HepG2 (cell line): ENCODE data around the gene CNTN4. TPM values are rescaled to one million over a fixed set of nuclear protein-coding genes. Genes with fewer than 3 reads are reported as not detected.

Experiments
- ATAC-seq: fragments of 200-7000 bp; cut with Tn5 transposase; 3 replicates; pipeline ENCODE4 v1.9.1; 2020; ENCODE audit warnings: mild to moderate bottlenecking, moderate library complexity
- BruUV-seq: library from RNA; stranded (reverse); fragments of 400-500 nt; replicated peaks from 2 replicates; lab custom pipeline; 2021; lab: Mats Ljungman, UMichigan
- CTCF ChIA-PET: fragments of 300-600 bp; formaldehyde crosslinking; extraction: SDS; loops from one replicate; lab custom pipeline; 2021; ENCODE audit warnings: low total read pairs, inconsistent platforms, low intra/inter-chr PET ratio; lab: Yijun Ruan, JAX
- POLR2A ChIA-PET: fragments of 350-600 bp; sonication (Branson Sonifier 250); formaldehyde crosslinking; loops from one replicate; lab custom pipeline; 2020; ENCODE audit warnings: antibody characterized with exemption, inconsistent platforms; lab: Yijun Ruan, JAX
- DNase-seq: peaks from one replicate; pipeline ENCODE4 v3.0.0-alpha.2; 2015; ENCODE audit warnings: low spot score
- FAIRE-seq: peaks from 3 replicates; lab custom pipeline; 2011; peaks lifted over from hg19 to GRCh38; lab: Jason Lieb, UNC
- H2AFZ ChIP-seq: one replicate; pipeline ENCODE4 v1.6.1; 2011; ENCODE audit warnings: low read length, inconsistent platforms
- H3K27ac ChIP-seq: fragments of 300-600 bp; 3 replicates; pipeline ENCODE4 v1.8.0; 2011; ENCODE audit warnings: mixed run types, mild to moderate bottlenecking, mixed read lengths, low read length, inconsistent platforms; ENCODE audit not compliant: insufficient read depth; ENCODE audit errors: extremely low read length
- H3K27me3 ChIP-seq, 2 experiments: fragments of 200-600 bp in 1 of 2; 2 replicates in 1 of 2; 3 replicates in 1 of 2; pipeline versions ENCODE4 v1.6.0 to v1.8.0; 2011; ENCODE audit warnings: low read length in 2 of 2, mild to moderate bottlenecking in 2 of 2, moderate library complexity in 2 of 2, inconsistent platforms in 1 of 2; ENCODE audit not compliant: insufficient read depth in 2 of 2, control insufficient read depth in 1 of 2
- H3K36me3 ChIP-seq, 2 experiments: fragments of 200-600 bp in 1 of 2; replicated peaks in 1 of 2; 2 replicates in 1 of 2; 3 replicates in 1 of 2; pipeline versions ENCODE4 v1.5.1 to v1.8.0; 2011; ENCODE audit warnings: low read length in 2 of 2, inconsistent platforms in 1 of 2; ENCODE audit not compliant: insufficient read depth in 2 of 2, control insufficient read depth in 1 of 2
- H3K4me1 ChIP-seq: 2 replicates; pipeline ENCODE4 v1.5.1; 2012; ENCODE audit warnings: low read length, inconsistent platforms; ENCODE audit not compliant: insufficient read depth
- H3K4me2 ChIP-seq: 2 replicates; pipeline ENCODE4 v1.6.0; 2011; ENCODE audit warnings: low read depth, low read length, inconsistent platforms
- H3K4me3 ChIP-seq, 3 experiments: fragments of 200-600 bp in 1 of 3; sonication (generic), shearing (Covaris generic) in 1 of 3; replicated peaks in 1 of 3; 2 replicates each; pipeline ENCODE4 v1.5.1; 2011 to 2016; ENCODE audit warnings: low read length in 3 of 3, inconsistent platforms in 2 of 3, low read depth in 2 of 3, mild to moderate bottlenecking in 2 of 3, control low read depth in 1 of 3, mixed read lengths in 1 of 3; ENCODE audit not compliant: insufficient read depth in 1 of 3
- H3K79me2 ChIP-seq: one replicate; pipeline ENCODE4 v1.6.1; 2011; ENCODE audit warnings: low read length, inconsistent platforms; ENCODE audit not compliant: insufficient read depth
- H3K9ac ChIP-seq: 2 replicates; pipeline ENCODE4 v1.6.0; 2011; ENCODE audit warnings: mild to moderate bottlenecking, low read depth, low read length, inconsistent platforms; ENCODE audit not compliant: insufficient read depth
- H3K9me3 ChIP-seq: 2 replicates; pipeline ENCODE4 v1.5.1; 2012; ENCODE audit warnings: mild to moderate bottlenecking, low read length
- H4K20me1 ChIP-seq: 2 replicates; pipeline ENCODE4 v1.6.0; 2011; ENCODE audit warnings: inconsistent platforms, mild to moderate bottlenecking, low read length, moderate library complexity; ENCODE audit not compliant: insufficient read depth
- ATAD3A ChIP-seq: sonication (generic); formaldehyde crosslinking; IDR thresholded peaks from 2 replicates; pipeline ENCODE4 v1.4.0; 2020; ENCODE audit warnings: missing genetic modification reagents
- HDAC1 ChIP-seq: sonication (generic); formaldehyde crosslinking; IDR thresholded peaks from 2 replicates; pipeline ENCODE4 v1.5.1; 2020; ENCODE audit warnings: mild to moderate bottlenecking, missing genetic modification reagents
- HOXA7 ChIP-seq: sonication (generic); formaldehyde crosslinking; IDR thresholded peaks from 2 replicates; pipeline ENCODE4 v1.8.1; 2022; ENCODE audit warnings: mild to moderate bottlenecking, missing genetic modification reagents, moderate library complexity
- KDM2A ChIP-seq: sonication (generic); formaldehyde crosslinking; IDR thresholded peaks from 2 replicates; pipeline ENCODE4 v1.4.0; 2020; ENCODE audit warnings: low read depth, missing genetic modification reagents, borderline replicate concordance
- KLF12 ChIP-seq: sonication (generic); formaldehyde crosslinking; IDR thresholded peaks from 2 replicates; pipeline ENCODE4 v1.4.0; 2020; ENCODE audit warnings: missing genetic modification reagents, borderline replicate concordance
- MAFF ChIP-seq: IDR thresholded peaks from 2 replicates; pipeline ENCODE4 v1.6.1; 2011; ENCODE audit warnings: low read depth, low read length, improper control_type of control experiment
- MIER2 ChIP-seq: IDR thresholded peaks from 2 replicates; pipeline ENCODE4 v1.6.1; 2016; ENCODE audit warnings: missing biosample characterization, missing genetic modification reagents
- NCOA1 ChIP-seq: sonication (generic); formaldehyde crosslinking; IDR thresholded peaks from 2 replicates; pipeline ENCODE4 v1.9.0; 2021; ENCODE audit warnings: missing genetic modification reagents
- SOX6 ChIP-seq, 2 experiments: fragments of 450-650 bp in 1 of 2; sonication (generic) in 1 of 2; formaldehyde crosslinking in 1 of 2; IDR thresholded peaks; 2 replicates each; pipeline versions ENCODE4 v1.4.0 to v1.6.1; 2017 to 2020; ENCODE audit warnings: antibody characterized with exemption in 1 of 2, mild to moderate bottlenecking in 1 of 2, missing genetic modification reagents in 1 of 2
- TGIF2 ChIP-seq: IDR thresholded peaks from 2 replicates; pipeline ENCODE4 v1.6.1; 2016; ENCODE audit warnings: control low read depth, missing compliant biosample characterization
- ZNF563 ChIP-seq: sonication (generic); formaldehyde crosslinking; IDR thresholded peaks from 2 replicates; pipeline ENCODE4 v1.8.0; 2022; ENCODE audit warnings: mild to moderate bottlenecking, moderate library complexity, missing genetic modification reagents
- ZNF570 ChIP-seq: sonication (generic); formaldehyde crosslinking; IDR thresholded peaks from 2 replicates; pipeline ENCODE4 v1.4.0; 2020; ENCODE audit warnings: mild to moderate bottlenecking, missing genetic modification reagents, borderline replicate concordance
- WGBS: methylation state at CpG from one replicate; pipeline ENCODE4 v1.1.6; 2017; ENCODE audit warnings: low lambda C conversion rate; 5-methylcytosine and 5-hydroxymethylcytosine counted together
- in situ Hi-C: cut with HindIII; loops from 2 replicates; pipeline ENCODE4 v1.10.0; 2017; ENCODE audit warnings: low pct_unique_long_range_greater_than_20kb; ENCODE audit not compliant: extremely low pct_ligation_motif_present
- intact Hi-C: fragments of 100-400 bp; cut with micrococcal nuclease; formaldehyde crosslinking; loops from one replicate; pipeline ENCODE4 v1.10.0; 2022; ENCODE audit not compliant: unreplicated experiment
- polyA plus RNA-seq, 8 experiments: library from polyadenylated mRNA; depleted of rRNA in 3 of 8; stranded (reverse) in 7 of 8; unstranded in 1 of 8; fragments of >200 nt; fragmentation: Illumina TruSeq in 4 of 8; extraction: Trizol in 4 of 8; gene quantifications; 2 replicates each; pipeline versions ENCODE4 v1.2.1 to v1.2.3, GENCODE V29; 2011 to 2016; ENCODE audit warnings: low read depth in 4 of 8, missing spikeins in 1 of 8, mixed read lengths in 1 of 8; ENCODE audit not compliant: insufficient read depth in 1 of 8
- total RNA-seq, 5 experiments: library from RNA; depleted of rRNA; stranded (reverse); fragments of >200 nt; fragmentation: Illumina TruSeq; extraction: Trizol; gene quantifications; 2 replicates each; pipeline ENCODE4 v1.2.3, GENCODE V29; 2016; ENCODE audit warnings: low read depth in 1 of 5

Gene CNTN4
- total and polyA plus RNA-seq, 2 of the 13 experiments (the other 11 are each of a cell fraction or from before 2014, with no cell fraction given) = 0.01 to 0.13 TPM

DNA sequence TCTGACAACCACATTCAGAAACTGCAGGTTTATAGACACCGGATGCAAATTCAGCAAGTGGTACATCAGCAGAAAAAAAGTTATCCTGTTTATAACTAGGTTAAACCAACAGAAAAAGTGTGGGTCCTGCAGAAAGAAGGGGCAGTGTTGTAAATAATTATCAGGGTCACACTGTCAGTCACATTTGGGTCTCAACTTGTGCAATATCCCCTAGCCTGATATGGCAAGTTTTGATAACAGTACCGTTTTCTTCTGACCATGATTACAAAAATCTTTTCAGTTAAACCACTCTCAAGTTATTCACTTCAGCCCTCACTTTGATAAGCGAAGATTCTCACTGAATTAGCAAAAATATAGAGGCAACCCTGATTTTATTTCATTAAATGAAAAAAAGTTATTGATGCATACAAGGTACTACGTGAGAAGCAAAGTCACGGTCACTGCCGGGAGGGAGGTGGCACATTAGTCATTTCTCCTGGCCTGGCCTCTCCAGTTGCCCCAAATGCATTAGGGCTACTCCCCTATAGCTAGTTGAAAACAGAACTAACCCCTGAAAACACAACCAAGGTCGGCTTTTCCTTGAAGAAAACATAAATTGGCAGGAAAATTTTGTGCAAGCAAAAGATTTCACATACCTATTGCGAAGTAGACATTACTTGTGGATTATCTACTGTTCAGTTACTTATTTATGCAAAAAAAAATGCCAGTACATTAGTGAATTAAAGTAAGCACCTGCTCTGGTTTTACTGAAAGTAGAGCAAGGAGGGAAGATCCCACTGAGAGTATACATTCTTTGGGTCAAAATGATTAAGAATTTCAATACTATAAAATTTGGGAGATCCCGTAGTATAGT is 982.9 kb downstream of the CNTN4 start:
- ATAC-seq (no peak), FAIRE-seq (no peak)
- Histone ChIP-seq H3K4me2 (no peak overlapping the region), H3K79me2 (no peaks in the 10 kb centered on the region), H3K9ac (no peak overlapping the region), H4K20me1 (0 out of 2 replicates have a peak, but pooled peaks cover 2% of the 10 kb centered on the region), H3K4me3 (no peak overlapping the region), H3K27me3 (peaks cover 0 to 18% of the 10 kb centered on the region in 2 experiments; a peak in 3 of 5 replicates), H2AFZ (no peak overlapping the region), H3K36me3 (no peaks in the 10 kb centered on the region), H3K4me1 (no peaks in the 10 kb centered on the region), H3K9me3 (no peaks in the 10 kb centered on the region)
- intact Hi-C loops (no loop called here), in situ Hi-C loops (no loop called here)
- CTCF ChIA-PET = no interaction called here
- no TSS peak for BruUV-seq
- no peak for TF ChIP-seq HOXA7 (CRISPR knock-in tag)
- TF ChIP-seq KLF12 (CRISPR knock-in tag) = no peak
- TF ChIP-seq, all 625 proteins: peak for 0
- no peak for DNase-seq
- POLR2A ChIA-PET = no interaction called here
- WGBS = 9% methylated on average over 9 of the region's 9 CpGs
- H3K27ac ChIP-seq = no peak overlapping the region

DNA sequence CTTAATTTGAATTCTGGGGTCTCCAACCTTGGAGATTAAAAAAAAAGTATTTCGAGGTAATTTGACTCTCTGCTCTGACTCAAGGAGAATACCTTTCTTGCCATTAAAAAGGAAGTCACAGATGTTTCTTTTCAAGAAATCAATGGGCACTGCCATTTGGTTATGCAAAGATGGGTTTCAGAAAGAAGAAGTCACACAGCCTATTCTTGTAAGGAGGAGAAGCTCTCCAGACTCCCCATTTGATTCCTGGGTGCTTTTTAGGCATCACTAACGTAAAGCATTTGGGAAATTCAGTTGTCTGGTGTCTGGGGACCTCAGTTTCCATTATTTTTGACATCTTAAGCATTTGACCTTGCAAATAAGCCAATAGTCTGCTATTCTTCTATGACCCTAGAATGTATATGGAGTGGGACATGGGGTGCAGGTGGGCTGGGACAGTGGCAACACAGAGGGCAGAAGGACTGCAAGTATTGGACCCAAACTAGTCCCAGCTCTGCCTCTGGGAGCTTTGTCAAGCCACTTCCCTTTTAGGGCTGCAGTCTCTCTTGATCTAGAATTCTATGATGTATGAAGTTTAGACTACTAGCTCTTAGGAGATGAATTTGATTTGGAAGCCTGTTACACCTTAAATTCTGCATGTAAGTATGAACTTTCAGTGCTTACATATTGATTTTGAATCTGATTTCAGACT is 983.7 kb downstream of the CNTN4 start:
- peaks cover 0 to 18% of the 10 kb centered on the region in 2 experiments; a peak in 3 of 5 replicates for H3K27me3 ChIP-seq
- FAIRE-seq = no peak
- BruUV-seq = no TSS peak
- H3K79me2 ChIP-seq = no peaks in the 10 kb centered on the region
- H3K4me2 ChIP-seq = no peak overlapping the region
- ATAC-seq = no peak
- H3K36me3 ChIP-seq = no peaks in the 10 kb centered on the region
- intact Hi-C loops (no loop called here), in situ Hi-C loops (no loop called here)
- H3K9ac ChIP-seq = no peak overlapping the region
- ChIA-PET POLR2A (no interaction called here), CTCF (no interaction called here)
- no peak overlapping the region for H3K27ac ChIP-seq
- WGBS = 2% methylated on average over 2 of the region's 2 CpGs
- no peaks in the 10 kb centered on the region for H3K9me3 ChIP-seq
- no peak overlapping the region for H2AFZ ChIP-seq
- TF ChIP-seq KDM2A (CRISPR knock-in tag) (no peak), MIER2 (CRISPR knock-in tag) (no peak), ATAD3A (CRISPR knock-in tag) (no peak), ZNF563 (no peak), SOX6 (IDR thresholded peaks at IDR 0.05) (no peak), SOX6 (CRISPR knock-in tag; IDR thresholded peaks at IDR 0.05) (no peak), HDAC1 (no peak), TGIF2 (no peak), ZNF570 (no peak), NCOA1 (CRISPR knock-in tag) (no peak), MAFF (no peak)
- DNase-seq = no peak
- no peak overlapping the region for H3K4me3 ChIP-seq
- H3K4me1 ChIP-seq = no peaks in the 10 kb centered on the region
- 0 out of 2 replicates have a peak, but pooled peaks cover 2% of the 10 kb centered on the region for H4K20me1 ChIP-seq
